WTC11 (cell line): ENCODE results near the gene KIR3DL3.
"Not testable (repeated sequence)": the region's sequence is repeated elsewhere in the genome, so short reads cannot be mapped to it uniquely, and the experiment has no call there.

Experiments used
- ATF1 ChIP-seq: sonication (generic); formaldehyde crosslinking; IDR thresholded peaks from 2 replicates; pipeline ENCODE4 v1.8.1; 2023; ENCODE audit warnings: mild to moderate bottlenecking, moderate library complexity, missing genetic modification reagents
- CREB1 ChIP-seq: sonication (generic); formaldehyde crosslinking; IDR thresholded peaks from 2 replicates; pipeline ENCODE4 v1.8.0; 2023; ENCODE audit warnings: mild to moderate bottlenecking, missing genetic modification reagents
- CTCF ChIP-seq: fragments of 200-600 bp; IDR thresholded peaks from 2 replicates; pipeline ENCODE4 v1.8.0; 2022; ENCODE audit warnings: antibody characterized with exemption
- FOXP4 ChIP-seq: sonication (generic); formaldehyde crosslinking; IDR thresholded peaks from 2 replicates; pipeline ENCODE4 v1.8.0; 2022; ENCODE audit warnings: mild to moderate bottlenecking, missing genetic modification reagents
- GABPB1 ChIP-seq: sonication (generic); formaldehyde crosslinking; IDR thresholded peaks from 2 replicates; pipeline ENCODE4 v1.8.1; 2023; ENCODE audit warnings: mild to moderate bottlenecking, missing genetic modification reagents
- GTF2I ChIP-seq: fragments of 250-450 bp; sonication (Bioruptor Pico); conservative IDR thresholded peaks from 2 replicates; pipeline ENCODE4 v1.4.0; 2021; ENCODE audit warnings: mild to moderate bottlenecking
- NFYB ChIP-seq: sonication (generic); formaldehyde crosslinking; conservative IDR thresholded peaks from 2 replicates; pipeline ENCODE4 v1.8.0; 2022; ENCODE audit warnings: low read depth, missing genetic modification reagents
- STAT6 ChIP-seq: sonication (generic); formaldehyde crosslinking; conservative IDR thresholded peaks from 2 replicates; pipeline ENCODE4 v1.8.1; 2023; ENCODE audit warnings: mild to moderate bottlenecking, low read depth, missing genetic modification reagents, moderate library complexity
- TF ChIP-seq, protein P1 (sequence below): sonication (generic); formaldehyde crosslinking; IDR thresholded peaks from 2 replicates; pipeline ENCODE4 v1.8.0; 2022; ENCODE audit warnings: mild to moderate bottlenecking, missing genetic modification reagents
- TF ChIP-seq, protein P2 (sequence below): sonication (generic); formaldehyde crosslinking; conservative IDR thresholded peaks from 2 replicates; pipeline ENCODE4 v1.8.1; 2022; ENCODE audit warnings: mild to moderate bottlenecking, missing genetic modification reagents

- TF ChIP-seq NFYB; CTCF; GABPB1 (CRISPR knock-in tag); GTF2I (CRISPR knock-in tag); FOXP4 (CRISPR knock-in tag); ATF1 (CRISPR knock-in tag); STAT6 (CRISPR knock-in tag); CREB1 (CRISPR knock-in tag): not testable (repeated sequence)
- TF ChIP-seq, protein P1, sequence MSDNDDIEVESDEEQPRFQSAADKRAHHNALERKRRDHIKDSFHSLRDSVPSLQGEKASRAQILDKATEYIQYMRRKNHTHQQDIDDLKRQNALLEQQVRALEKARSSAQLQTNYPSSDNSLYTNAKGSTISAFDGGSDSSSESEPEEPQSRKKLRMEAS (CRISPR knock-in tag), result not testable (repeated sequence)
- TF ChIP-seq, protein P2, sequence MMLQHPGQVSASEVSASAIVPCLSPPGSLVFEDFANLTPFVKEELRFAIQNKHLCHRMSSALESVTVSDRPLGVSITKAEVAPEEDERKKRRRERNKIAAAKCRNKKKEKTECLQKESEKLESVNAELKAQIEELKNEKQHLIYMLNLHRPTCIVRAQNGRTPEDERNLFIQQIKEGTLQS (CRISPR knock-in tag), result not testable (repeated sequence)
Measured at GRCh38 chr19:54756204-54757110, 32.2 kb downstream of the KIR3DL3 start.
